Activated CD4-positive, CD25-positive, alpha-beta regulatory T cell (primary cell): Measurements from ENCODE around the gene DEFB129.
"Not testable (repeated sequence)": the region's sequence is repeated elsewhere in the genome, so short reads cannot be mapped to it uniquely, and the experiment has no call there.

Source experiments
- DNase-seq, 4 experiments: peaks; one replicate each; lab custom pipeline; 2025; lab: John Stamatoyannopoulos, UW

The DEFB129 gene, protein sequence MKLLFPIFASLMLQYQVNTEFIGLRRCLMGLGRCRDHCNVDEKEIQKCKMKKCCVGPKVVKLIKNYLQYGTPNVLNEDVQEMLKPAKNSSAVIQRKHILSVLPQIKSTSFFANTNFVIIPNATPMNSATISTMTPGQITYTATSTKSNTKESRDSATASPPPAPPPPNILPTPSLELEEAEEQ

DNA sequence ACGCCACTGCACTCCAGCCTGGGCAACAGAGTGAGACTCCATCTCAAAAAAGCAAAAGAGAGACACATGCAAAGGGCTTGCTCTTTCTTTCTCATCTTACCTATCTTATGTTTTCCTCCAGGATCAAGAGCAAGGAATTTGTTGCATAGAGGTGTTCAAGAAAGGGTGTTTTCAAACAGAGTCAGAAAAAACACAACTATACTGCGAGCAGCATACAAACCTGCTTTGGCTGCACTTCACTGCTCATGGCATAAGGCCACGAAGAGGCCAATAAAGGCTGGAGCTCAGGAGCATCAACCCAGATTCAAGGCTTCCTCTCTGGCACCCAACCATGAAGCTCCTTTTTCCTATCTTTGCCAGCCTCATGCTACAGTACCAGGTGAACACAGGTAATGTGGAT lies at the start of gene DEFB129:
Gene DEFB129 (plus strand): TSS at position 301 of the 400 bp plus-strand sequence. CDS start 31 bp downstream, at position 332.
- DNase-seq: no peak

DNA sequence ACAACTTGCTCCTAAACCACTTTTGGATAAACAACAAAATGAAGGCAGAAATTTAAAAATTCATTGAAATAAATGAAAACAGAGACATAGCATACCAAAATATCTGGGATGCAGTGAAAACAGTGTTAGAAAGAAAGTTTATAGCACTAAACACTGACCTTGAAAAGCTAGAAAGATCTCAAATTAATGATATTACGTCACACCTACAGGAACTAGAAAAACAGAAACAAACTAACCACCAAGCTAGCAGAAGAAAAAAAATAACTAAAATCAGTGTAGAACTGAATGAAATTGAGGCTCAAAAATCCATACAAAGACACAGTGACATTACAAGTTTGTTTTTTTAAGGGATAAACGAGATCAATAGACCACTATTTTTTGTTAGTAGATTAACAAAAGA lies 42.8 kb upstream of the DEFB129 start:
- no peak for DNase-seq

DNA sequence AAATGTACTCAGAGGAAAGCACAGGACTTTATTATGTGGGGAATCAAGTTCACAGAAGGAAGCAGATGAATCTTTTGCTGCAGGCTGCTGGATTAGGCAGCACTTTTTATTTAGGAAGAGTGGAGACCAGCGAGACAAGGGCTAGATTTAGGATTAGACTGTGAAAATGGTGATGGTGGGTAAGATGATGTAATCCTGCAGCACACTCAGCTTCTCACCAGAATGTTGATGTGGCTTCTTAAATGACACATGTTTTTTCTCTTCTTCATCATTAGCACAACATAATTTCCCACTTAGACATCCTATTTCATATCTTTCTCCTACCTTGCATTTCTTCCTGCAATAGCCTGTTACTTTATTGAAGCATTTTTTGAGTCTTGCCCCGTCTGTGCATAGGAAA lies 39.3 kb upstream of the DEFB129 start:
- no peak for DNase-seq

DNA sequence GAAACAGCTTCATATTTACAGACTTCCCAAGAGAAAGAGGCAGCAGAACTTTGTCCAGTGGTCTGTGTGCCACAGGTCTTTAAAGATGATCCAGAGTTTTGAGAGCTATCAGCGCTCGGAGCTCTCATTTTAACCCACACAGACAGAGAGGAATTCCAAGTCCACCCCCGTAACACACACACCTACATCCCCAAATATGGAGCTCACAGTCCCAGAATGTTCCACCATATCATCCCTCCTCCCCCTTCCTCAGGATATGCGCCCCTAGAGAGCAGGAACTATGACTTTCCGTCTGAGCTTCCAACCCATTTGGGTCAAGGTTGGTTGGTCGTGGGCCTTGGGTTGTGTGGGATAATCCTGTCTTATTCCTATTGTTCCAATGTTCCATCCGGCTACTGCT lies 37.4 kb upstream of the DEFB129 start, which contains the start of gene DEFB128:
Gene DEFB128 (minus strand): TSS at position 101 of the 400 bp plus-strand sequence. CDS start 88 bp downstream, at position 13.
- DNase-seq: no peak

DNA sequence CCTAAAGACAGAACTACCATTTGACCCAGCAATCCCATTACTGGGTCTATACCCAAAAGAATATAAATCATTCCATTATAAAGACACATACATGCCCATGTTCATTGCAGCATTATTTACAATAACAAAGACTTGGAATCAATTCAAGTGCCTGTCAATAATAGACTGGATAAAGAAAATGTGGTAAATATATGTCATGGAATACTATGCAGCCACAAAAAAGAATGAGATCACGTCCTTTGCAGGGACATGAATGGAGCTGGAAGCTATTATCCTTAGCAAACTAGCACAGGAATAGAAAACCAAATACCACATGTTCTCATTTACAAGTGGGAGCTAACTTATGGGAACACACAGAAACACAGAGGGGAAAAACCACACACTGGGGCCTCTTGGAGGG lies 28.8 kb upstream of the DEFB129 start:
- no peak for DNase-seq

DNA sequence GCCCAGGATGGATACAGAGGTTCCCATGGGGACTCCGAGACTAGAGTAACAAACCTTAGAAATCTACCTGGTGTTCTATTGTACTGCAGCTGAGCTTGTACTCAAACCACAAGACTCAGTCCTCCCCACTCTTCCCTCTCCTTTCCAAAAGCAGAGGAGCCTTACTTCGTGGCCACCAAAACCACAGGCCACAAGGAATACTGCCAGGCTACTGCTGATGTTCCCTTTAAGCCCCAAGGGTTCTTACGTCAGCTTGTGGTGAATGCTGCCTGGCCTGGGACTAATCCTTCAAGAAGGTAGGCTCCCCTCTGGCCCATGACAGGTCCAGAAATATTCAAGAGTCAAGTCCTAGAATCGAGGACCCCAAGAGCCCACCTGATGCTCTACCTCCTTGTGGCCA lies 27.1 kb upstream of the DEFB129 start:
- no peak for DNase-seq

DNA sequence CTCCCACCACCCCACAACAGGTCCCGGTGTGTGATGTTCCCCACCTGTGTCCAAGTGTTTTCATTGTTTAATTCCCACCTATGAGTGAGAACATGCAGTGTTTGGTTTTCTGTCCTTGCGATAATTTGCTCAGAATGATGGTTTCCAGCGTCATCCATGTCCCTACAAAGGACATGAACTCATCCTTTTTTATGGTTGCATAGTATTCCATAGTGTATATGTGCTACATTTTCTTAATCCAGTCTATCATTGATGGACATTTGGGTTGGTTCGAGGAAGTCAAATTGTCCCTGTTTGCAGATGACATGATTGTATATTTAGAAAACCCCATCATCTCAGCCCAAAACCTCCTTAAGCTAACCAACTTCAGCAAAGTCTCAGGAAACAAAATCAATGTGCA lies 23.4 kb upstream of the DEFB129 start:
- not testable (repeated sequence) for DNase-seq

DNA sequence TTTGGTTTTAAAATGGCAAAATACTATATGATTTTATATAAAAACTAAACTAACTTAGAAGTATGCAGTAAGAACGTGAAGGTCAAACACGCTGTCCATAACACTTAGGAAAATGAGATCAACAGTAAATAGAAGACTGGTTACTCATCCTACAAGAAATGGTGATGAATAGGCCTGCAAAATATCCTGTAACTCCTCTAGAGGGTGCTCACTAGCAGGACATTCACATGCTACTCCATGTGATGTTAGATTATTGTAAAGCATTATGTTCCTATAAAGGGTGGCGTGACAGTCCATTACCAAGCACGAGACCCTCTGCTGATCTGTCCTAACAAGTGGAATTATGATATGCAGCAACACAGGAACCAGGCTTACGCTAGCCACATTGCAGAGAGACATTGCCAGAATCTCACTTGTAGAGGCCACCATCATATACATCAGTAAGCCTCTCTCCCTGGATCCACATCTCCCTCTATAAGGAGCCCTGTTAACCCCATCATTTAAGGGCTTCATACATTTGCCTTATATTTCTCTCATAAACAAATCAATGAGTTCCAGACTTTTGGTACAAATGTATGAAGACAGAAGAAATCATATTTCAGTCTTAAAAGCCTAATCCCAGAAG lies 18.0 kb upstream of the DEFB129 start:
- DNase-seq: no peak

DNA sequence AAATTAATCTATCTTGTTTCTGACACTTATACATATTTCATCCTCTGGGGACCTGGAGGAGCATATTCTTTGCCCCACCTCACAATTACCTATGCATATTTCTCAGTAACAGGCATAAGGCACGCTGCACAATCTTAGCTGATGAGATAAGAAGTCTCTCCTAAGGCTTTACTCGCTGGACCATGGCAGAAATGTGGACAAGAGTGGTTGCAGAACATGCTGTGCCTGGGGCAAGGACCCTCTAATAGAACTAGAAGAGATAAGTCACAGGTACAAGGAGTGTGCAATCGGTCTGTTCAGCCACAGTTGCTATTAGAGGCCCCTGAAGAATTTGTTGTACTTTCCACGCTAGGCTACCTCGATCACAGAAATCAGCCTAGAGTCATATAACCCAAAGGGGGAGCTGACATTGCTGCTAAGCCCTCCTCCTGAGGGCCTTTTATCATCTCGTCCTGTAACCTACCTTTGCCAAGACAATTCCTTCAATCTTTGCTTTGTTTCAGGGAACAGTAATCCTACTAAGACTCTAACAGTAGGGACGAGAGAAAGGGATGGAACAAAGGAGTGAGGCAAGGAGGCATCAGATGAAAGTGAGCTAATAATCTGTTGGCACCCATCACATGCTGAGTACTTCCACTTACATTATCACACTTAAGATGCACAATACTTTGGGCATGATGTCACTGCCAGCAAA lies 16.1 kb upstream of the DEFB129 start:
- DNase-seq: no peak

DNA sequence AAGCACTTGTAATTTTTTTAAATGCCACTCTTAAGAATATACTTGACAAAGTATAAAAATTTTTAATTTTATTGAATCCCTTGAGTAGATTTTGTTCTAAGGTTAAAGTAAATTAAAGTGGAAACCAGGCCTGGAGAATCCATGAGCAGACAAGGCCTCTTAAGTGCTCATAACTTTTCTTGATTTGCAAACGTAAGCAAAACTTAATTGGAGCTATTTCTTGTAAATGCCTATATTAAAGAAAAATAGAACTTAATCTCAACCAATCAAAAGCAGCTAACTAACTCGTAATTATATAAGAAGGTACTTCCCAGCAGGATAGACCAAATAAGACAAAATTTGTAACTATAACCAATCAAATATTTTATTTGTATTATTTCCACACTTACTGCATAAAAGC lies 12.7 kb upstream of the DEFB129 start:
- no peak for DNase-seq

DNA sequence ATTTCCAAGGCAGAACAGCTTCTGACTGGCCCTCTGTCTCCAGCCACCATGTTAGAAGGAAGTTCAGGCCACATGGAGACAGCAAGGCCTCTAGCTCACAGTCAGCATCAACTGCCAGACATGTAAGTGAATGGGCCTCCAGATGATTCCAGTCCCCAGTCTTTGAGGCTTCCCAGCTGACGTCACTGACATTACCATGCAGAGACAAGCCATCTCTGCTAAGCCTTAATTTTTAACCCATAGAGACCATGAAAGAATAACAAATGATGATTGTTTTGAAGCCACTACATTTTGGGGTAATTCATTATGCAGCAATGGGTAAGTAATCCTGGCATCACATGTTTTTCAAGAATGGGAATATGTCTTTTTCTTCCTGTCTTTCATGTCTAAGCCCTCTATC lies 11.3 kb upstream of the DEFB129 start:
- DNase-seq: no peak

DNA sequence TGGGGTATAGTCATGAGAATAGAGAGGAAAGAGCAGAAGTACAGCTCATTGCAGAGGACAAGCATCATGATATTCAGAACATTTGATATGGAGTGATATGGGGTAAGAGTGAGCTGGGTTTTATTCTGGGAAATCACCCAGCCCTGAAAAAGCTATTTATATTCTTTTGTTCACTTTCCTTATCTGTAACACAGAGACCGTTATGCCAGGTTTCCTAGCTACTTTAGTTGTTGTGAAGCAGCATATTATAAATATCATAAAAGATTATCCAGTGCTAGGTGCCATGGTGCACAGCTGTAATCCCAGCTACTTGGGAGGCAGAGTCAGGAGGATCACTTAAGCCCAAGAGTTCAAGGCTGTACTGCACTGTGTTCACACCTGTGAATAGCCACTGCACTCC lies 9.8 kb upstream of the DEFB129 start:
- DNase-seq: no peak

DNA sequence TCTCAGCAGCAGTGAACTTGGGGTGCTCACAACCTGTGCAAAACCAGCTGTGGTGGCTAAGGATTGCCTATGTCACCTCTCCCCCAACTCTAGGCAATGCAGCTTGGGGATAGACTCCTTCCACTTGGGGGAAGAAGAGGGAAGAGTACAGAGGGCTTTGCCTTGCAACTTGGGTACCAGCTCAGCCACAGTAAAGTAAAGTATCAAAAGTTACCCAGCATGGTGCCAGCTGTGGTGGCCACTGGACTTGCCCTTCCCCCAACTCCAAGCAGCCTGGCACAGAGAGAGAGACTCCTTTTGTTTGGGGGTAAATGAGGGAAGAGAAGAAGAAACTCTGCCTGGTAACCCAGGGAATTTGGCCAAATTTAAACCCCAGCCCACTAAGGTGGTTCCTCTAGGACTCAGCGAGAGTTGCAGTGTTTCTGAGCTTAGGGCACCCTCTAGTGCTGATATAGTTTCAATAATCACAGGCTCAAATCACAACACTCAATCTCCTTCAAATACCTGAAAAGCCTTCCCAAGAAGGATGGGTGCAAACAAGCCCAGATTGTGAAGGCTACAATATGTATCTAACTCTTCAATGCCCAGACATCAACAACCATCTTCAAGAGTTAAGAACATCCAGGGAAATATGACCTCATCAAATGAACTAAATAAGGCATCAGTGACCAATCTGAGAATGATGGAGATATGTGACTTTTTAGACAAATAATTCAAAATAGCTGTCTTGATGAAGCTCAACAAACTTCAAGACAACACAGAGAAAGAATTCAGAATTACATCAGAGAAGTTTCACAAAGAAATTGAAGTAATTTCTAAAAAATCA lies 7.6 kb upstream of the DEFB129 start:
- no peak for DNase-seq

DNA sequence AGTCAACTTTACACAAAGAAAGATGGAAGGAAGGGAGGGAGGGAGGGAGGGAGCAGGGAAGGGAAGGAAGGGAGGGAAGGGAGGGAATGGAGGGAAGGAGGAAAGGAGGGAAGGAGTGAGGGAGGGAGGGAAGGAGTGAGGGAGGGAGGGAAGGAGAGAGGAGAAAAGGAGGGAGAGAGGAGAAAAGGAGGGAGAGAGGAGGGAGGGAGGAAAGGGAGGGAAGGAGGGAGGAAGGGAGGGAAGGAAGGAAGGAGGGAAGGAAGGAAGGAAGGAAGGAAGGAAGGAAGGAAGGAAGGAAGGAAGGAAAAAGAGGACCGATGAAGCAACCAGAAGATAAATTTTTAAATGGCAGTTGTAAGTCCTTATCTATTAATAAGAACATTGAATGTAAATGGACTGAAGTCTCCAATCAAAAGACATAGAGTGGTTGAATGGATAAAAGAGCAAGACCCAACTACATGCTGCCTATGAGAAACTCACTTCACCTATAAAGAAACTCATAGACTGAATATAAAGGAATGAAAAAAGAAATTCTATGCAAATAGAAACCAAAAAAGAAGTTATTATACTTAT lies 5.7 kb upstream of the DEFB129 start:
- DNase-seq: no peak

DNA sequence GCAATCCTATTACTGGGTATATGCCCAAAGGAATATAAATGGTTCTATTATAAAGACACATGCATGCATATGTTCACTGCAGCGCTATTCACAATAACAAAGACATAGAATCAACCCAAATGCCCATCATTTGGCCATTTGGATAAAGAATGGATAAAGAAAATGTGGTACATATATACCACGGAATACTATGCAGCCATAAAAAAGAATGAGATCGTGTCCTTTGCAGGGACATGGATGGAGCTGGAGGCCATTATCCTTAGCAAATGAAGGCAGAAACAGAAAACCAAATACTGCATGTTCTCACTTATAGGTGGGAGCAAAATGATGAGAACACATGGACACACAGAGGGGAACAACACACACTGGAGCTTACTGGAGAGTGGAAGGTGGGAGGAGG lies 1.2 kb upstream of the DEFB129 start:
- DNase-seq: not testable (repeated sequence)

DNA sequence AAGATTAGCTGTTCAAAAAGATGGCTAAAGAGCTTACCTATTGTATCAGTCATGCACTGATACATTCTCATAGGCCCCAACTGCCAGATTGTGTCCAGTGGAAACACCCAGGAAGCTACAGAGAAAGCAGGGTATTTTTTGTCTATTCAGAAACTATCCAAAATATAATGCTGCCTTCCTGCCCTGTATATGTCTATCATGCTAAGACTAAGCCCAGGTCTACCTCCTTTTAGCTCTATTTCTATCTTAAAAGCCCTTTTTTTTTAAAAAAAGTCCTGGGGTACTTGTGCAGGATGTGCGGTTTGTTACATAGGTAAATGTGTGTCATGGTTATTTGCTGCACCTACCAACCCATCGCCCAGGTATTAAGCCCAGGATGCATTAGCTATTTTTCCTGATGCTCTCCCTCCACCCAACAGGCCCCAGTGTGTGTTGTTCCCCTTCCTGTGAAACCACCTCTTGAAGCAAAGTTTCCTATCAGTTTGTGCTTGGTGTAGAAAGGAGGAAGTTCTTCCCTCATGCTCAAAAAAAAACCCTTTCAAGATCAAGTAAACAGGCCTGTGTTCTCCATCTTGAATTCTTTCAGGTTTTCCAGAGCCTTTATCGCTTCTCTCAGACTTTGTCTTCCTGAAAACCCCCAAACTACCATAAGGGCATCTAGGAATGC lies 514 bp downstream of the DEFB129 start:
- no peak for DNase-seq

DNA sequence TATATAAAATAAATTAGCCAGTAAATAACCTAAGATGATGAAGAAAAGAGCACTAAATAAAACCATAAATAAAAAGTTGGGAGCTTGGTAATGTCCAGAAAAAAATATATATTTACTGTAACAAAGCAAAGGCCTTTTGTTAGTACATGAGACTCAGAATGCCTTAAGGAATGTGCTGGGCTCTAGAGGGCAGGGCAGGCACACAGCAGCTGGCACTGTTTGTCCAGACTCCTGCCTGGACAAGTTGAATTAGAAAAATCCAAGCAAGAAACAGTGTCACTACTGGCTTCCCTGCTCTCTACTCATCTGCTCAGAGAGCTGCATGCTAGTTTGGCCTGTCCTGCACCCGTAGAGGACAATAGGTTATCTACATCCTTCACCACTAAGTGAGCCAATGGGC lies 8.8 kb downstream of the DEFB129 start:
- no peak for DNase-seq

DNA sequence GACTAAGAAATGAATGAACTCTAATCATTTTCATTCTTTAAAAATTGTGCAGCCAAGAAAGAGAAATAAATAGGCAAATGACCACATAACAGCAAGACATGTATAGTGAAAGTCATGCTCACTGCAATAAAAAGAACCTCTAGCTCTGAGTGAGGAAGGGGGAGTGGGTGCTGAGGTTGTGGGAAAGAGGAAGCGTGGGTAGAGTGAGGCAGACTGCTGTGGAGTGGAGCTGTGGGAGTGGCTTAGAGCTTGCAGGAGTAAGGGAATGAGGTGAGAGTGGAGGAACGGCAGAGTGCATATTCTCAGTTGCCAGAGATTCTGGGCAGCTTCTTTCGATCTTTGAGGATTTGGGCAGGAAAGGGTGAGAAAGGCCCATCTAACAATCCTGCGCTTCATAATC lies 10.4 kb downstream of the DEFB129 start:
- DNase-seq: no peak

DNA sequence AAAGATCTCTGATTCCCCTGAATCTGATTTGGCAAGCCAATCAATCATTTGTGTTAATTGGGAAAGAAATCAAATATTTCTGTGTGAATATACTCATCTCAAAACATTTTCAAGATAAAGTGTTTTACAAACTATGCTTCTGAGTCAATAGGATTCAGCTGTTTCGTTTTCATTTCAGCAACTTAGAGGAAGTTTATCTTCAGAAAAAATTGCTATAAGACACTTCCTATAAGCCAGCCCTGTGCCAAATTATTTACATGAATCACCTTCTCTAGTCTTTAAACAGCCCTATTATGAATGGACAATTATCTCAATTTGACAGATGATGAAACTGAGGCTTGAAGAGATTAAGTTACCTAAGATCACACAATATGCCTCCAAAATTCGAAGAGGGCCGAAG lies 10.9 kb downstream of the DEFB129 start:
- no peak for DNase-seq

DNA sequence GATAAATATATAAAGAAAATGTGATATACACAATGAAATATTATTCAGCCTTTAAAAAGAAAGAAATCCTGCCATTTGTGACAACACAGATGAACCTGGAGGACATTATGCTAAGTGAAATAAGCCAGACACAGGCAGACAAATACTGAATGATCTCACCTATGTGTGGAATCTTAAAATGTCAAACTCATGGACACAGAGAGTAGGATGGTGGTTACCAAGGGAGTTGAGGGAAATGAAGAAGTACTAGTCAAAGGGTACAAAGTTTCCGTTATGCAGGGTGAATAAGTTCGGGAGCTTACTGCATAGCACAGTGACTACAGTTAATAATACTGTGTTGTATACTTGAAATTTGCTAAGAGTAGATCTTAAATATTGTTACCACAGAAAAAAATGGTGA lies 15.8 kb downstream of the DEFB129 start:
- no peak for DNase-seq

DNA sequence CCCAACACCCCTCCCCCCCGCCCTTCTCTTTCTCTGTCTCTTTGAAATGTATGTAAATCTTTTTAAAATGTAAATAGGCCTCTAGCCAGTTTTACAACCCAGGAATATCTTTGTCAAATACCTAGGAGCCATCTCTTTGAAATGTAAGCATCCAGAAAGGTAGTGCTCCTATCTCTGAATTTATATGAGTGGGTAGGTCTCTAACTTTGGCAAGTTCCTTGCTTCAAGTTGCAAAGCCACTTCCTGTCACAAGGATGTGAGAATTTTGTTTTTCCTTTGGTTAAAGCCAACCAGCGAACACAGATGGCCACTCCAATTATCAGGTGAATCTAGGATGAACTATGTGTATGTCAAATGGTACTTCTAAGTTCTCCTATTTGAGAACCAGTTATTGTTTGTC lies 24.3 kb downstream of the DEFB129 start:
- no peak for DNase-seq

DNA sequence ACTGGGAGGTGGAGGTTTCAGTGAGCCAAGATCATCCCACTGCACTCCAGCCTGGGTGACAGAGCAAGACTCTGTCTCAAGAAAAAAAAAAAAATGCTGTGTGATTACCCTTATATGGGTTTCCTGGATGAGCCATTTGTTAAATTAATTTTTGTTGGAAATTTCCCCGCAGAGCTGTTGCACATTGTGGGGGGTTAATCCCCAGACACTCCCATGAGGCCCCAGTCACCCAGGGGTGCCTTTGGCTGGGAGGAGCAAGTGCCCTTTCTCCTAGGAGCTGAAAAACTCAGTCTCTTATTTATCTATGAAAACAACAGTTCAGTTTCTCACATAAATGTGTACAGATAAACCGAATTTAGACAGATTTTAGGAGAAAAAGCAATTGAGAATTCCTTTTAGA lies 25.7 kb downstream of the DEFB129 start:
- no peak for DNase-seq
